Muscle of back (tissue), 11 donors: ENCODE data around the gene GTF2IRD2. TPM values are rescaled to one million over a fixed set of nuclear protein-coding genes. Genes with fewer than 3 reads are reported as not detected.
A peak's percentile ranks its signal among the peaks of the same experiment; 100 is the strongest.
"Not testable (repeated sequence)": the region's sequence is repeated elsewhere in the genome, so short reads cannot be mapped to it uniquely, and the experiment has no call there.

ENCODE experiments used
- DNase-seq, 3 donors: peaks; one replicate each; pipeline versions ENCODE4 v3.0.0 to v3.0.0-alpha.2; 2013
- polyA plus RNA-seq, 10 donors: library from polyadenylated mRNA; unstranded; fragments of 120-200 nt; gene quantifications; one replicate each; pipeline ENCODE4 v1.2.1, GENCODE V29; 2013; ENCODE audit not compliant: insufficient read length in 10 of 10

Gene GTF2IRD2
- polyA plus RNA-seq, 10 donors, result 6.1 to 24.4 (median 12.0) TPM

- DNase-seq, result not testable (repeated sequence)
These were observed 62.1 kb downstream of the GTF2IRD2 start for GRCh38 chr7:74789200-74789736.

- peak; percentile 74 to 90 (median 76) for DNase-seq
These were observed 62.8 kb downstream of the GTF2IRD2 start for GRCh38 chr7:74788369-74789150.

- DNase-seq, result not testable (repeated sequence)
These were observed 67.8 kb downstream of the GTF2IRD2 start for GRCh38 chr7:74783595-74783994.

- not testable (repeated sequence) for DNase-seq
These were observed 69.7 kb downstream of the GTF2IRD2 start for GRCh38 chr7:74781746-74782145.

GRCh38 chr7:74779053-74779452 is 72.4 kb downstream of the GTF2IRD2 start:
- not testable (repeated sequence) for DNase-seq

- DNase-seq, result not testable (repeated sequence)
These were observed 76.3 kb downstream of the GTF2IRD2 start for GRCh38 chr7:74775111-74775510.

DNA sequence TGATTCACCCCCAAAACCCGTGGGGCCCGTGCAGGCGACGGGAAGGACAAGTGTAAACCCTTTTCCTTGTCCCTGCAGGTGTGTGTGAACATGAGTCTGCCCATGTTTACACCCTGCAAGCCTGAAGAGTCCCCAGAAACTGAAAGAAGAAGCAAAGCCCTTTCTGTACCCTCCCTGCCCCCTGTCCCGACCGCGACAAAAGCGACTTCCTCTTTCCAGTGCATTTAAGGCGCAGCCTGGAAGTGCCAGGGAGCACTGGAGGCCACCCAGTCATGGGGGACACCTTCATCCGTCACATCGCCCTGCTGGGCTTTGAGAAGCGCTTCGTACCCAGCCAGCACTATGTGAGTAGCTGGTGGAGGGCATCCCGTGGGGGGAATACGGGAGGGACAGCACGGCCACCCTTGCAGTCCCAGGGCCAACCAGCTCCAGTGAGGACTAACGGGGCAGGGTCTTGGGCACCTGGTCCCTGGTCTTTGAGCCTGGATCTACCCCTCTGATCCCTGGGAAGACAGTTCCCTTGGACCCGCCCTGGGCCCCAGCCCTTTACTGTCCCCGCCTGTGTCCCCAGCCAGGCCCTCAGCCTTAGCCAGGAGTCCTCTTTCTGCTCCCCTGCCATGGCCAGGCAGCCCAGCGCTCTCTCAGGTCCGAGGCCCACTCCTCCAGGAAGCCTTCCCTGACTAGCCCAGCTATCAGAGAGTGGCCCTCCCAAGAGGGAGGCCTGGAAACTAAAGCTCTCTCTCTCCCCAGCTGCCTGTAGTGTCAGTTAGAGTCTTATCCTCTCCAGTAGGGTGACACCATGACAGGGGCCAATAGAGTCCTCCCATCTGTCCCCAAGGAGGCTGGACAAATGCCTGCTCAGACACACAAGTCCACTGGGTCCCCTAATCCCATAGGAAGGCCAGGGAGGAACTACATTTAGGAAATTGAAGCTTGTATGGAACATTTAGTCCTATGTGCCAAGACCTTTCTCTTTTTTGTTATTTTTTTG is 77.3 kb downstream of the GTF2IRD2 start, which contains the start of gene NCF1:
Gene NCF1 (plus strand): TSS at position 252 of the 991 bp plus-strand sequence. CDS start 21 bp downstream, at position 273.
- not testable (repeated sequence) for DNase-seq

- not testable (repeated sequence) for DNase-seq
These were observed 79.3 kb downstream of the GTF2IRD2 start for GRCh38 chr7:74772093-74772492.

DNA sequence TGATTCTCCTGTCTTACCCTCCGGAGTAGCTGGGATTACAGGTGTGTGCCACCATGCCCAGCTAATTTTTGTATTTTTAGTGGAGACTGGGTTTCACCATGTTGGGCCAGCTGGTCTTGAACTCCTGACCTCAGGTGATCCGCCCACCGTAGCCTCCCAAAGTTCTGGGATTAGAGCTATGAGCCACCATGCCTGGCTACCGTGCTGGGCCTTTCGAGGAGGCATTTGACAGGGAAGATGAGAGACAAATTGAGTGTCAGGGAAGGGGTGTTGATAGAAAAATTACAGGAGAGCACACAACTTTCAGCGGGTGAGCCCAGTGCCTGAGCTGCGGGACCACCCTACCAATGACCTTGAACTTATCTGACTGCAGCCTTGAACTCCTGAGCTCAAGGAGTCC is 81.3 kb downstream of the GTF2IRD2 start:
- not testable (repeated sequence) for DNase-seq

- DNase-seq, result not testable (repeated sequence)
These were observed 84.4 kb downstream of the GTF2IRD2 start for GRCh38 chr7:74766991-74767390.

DNA sequence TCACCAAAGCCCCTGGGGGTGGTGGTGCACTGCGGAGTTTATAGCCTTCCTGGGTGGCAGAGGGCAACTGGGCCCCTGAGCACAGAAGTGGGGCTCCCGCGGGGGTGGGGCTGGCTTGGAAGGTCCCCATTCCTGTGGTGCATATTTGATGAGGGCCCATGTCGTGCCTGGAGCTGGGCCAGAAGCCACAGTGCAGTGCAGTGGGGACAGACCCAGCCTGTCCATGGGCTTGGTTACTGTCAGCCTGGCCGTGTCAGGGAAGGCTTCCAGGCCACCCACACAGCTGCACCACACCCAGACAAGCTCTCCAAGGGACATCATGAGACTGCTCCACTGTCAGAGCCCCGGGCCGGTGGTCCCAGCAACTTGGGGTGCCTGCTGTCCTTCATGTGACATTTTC is 84.9 kb downstream of the GTF2IRD2 start:
- not testable (repeated sequence) for DNase-seq

- DNase-seq, result not testable (repeated sequence)
These were observed 86.0 kb downstream of the GTF2IRD2 start for GRCh38 chr7:74765205-74765918.

DNA sequence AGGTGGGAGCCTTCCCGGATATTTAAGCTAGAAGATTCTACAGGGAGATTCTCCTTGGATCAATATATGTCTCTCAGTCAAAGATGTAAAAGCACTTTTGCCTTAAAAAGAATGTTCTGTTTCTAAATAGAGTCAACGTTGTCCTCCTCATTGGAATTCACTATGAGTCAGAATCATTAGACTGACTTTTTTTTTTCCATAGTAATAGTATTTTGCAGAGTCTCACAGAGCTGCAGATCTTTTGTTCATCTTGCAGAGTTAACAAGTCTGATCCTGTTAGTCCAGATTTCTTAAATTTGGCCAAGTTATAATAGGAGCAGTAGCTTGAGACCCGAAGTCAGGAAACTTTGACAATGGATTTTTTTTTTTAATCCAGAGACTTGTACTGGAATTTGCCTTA is 92.4 kb downstream of the GTF2IRD2 start:
- not testable (repeated sequence) for DNase-seq

DNA sequence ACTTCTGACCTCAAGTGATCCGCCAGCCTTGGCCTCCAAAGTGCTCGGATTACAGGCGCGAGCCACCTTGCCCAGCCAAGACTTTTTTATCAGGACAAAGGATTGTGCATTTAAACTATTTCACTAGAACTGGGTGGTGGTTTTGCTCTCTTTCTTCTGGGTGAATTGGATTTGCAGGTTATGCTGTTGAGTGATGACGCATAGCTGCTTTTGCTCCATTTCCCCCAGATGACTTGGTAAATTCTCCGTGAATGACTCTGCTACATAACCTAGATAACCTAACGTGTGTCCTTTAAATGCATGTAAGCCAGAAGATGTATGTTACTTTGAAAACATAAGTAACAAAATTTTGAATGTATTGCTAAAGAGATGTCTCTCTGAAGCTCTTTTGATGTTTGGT is 93.1 kb downstream of the GTF2IRD2 start:
- DNase-seq, result not testable (repeated sequence)

DNA sequence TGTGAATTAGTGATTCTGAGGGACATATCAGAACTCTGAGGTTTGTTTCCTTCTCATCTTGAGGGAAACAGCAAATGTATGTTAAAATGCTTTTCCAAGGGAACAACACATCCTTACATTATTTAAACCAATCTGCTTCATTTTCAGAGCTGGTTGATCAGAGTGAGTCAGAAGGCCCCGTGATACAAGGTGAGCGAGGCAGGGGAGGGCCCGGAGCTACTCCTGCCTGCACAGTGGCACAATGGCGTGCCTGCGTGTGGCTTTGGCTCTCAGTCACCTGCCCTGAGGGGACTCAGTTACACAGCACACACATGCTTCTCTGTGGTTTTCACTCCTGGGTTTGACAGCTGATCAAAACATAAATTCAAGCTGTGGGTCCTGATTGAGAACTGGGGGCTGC is 94.7 kb downstream of the GTF2IRD2 start:
- DNase-seq, result not testable (repeated sequence)

- DNase-seq, result not testable (repeated sequence)
These were observed 97.4 kb downstream of the GTF2IRD2 start for GRCh38 chr7:74753921-74754482.
